ENCODE measurements around the gene AEBP2.

Gene AEBP2

GRCh38 chr12:19539836-19540235 is 100.5 kb downstream of the AEBP2 start:
- no peak overlapping the region for H3K27ac ChIP-seq (ENCODE audit: low read depth, low read length)
- H4K20me1 ChIP-seq (ENCODE audit: low read depth, low read length) = no peaks in the 10 kb centered on the region
- H3F3A ChIP-seq (ENCODE audit: insufficient read depth) = no peaks in the 10 kb centered on the region
- no peaks in the 10 kb centered on the region for H3K27me3 ChIP-seq (ENCODE audit: low read length)
- TF ChIP-seq EZH2phosphoT487 (conservative IDR thresholded peaks at IDR 0.05; ENCODE audit: low read length) = no peak
- TF ChIP-seq, protein P1, sequence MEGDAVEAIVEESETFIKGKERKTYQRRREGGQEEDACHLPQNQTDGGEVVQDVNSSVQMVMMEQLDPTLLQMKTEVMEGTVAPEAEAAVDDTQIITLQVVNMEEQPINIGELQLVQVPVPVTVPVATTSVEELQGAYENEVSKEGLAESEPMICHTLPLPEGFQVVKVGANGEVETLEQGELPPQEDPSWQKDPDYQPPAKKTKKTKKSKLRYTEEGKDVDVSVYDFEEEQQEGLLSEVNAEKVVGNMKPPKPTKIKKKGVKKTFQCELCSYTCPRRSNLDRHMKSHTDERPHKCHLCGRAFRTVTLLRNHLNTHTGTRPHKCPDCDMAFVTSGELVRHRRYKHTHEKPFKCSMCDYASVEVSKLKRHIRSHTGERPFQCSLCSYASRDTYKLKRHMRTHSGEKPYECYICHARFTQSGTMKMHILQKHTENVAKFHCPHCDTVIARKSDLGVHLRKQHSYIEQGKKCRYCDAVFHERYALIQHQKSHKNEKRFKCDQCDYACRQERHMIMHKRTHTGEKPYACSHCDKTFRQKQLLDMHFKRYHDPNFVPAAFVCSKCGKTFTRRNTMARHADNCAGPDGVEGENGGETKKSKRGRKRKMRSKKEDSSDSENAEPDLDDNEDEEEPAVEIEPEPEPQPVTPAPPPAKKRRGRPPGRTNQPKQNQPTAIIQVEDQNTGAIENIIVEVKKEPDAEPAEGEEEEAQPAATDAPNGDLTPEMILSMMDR (IDR thresholded peaks at IDR 0.05; ENCODE audit: insufficient read depth, low read length, poor library complexity, severe bottlenecking) = no peak
- peaks cover 12% of the 10 kb centered on the region; the same call in 1 of the 2 replicates for H3K9me3 ChIP-seq (ENCODE audit: insufficient read depth, low read length)
- no peaks in the 10 kb centered on the region for H3K9me2 ChIP-seq (replicated peaks; ENCODE audit: insufficient read depth, low read length)
- H3K4me2 ChIP-seq (ENCODE audit: low read depth, low read length, poor library complexity, severe bottlenecking) = no peak overlapping the region
- no peaks in the 10 kb centered on the region for H3K36me3 ChIP-seq (ENCODE audit: low read length)
- H3K9ac ChIP-seq (ENCODE audit: low read length) = no peak overlapping the region
- H3K79me2 ChIP-seq (ENCODE audit: insufficient read depth, low read length) = no peaks in the 10 kb centered on the region
- H2AFZ ChIP-seq (ENCODE audit: low read depth, low read length, severe bottlenecking) = no peak overlapping the region
- no peak overlapping the region for H3K4me3 ChIP-seq (ENCODE audit: insufficient read depth, low read length, poor library complexity, severe bottlenecking)

- H3K9me2 ChIP-seq (replicated peaks; ENCODE audit: insufficient read depth, low read length) = no peaks in the 10 kb centered on the region
- no peaks in the 10 kb centered on the region for H3K27me3 ChIP-seq (ENCODE audit: low read length)
- H3K27ac ChIP-seq (ENCODE audit: low read depth, low read length) = no peak overlapping the region
- H3K36me3 ChIP-seq (ENCODE audit: low read length) = no peaks in the 10 kb centered on the region
- no peak overlapping the region for H2AFZ ChIP-seq (ENCODE audit: low read depth, low read length, severe bottlenecking)
- no peak overlapping the region for H3K4me3 ChIP-seq (ENCODE audit: insufficient read depth, low read length, poor library complexity, severe bottlenecking)
- TF ChIP-seq, protein P1 (IDR thresholded peaks at IDR 0.05; ENCODE audit: insufficient read depth, low read length, poor library complexity, severe bottlenecking) = no peak
- no peak for TF ChIP-seq EZH2phosphoT487 (conservative IDR thresholded peaks at IDR 0.05; ENCODE audit: low read length)
- no peaks in the 10 kb centered on the region for H3F3A ChIP-seq (ENCODE audit: insufficient read depth)
- no peaks in the 10 kb centered on the region for H4K20me1 ChIP-seq (ENCODE audit: low read depth, low read length)
- no peak overlapping the region for H3K9ac ChIP-seq (ENCODE audit: low read length)
- H3K9me3 ChIP-seq (ENCODE audit: insufficient read depth, low read length) = no peaks in the 10 kb centered on the region
- no peak overlapping the region for H3K4me2 ChIP-seq (ENCODE audit: low read depth, low read length, poor library complexity, severe bottlenecking)
- H3K79me2 ChIP-seq (ENCODE audit: insufficient read depth, low read length) = no peaks in the 10 kb centered on the region
Observed at GRCh38 chr12:19542606-19543005, 103.3 kb downstream of the AEBP2 start.

GRCh38 chr12:19544353-19544752 is 105.1 kb downstream of the AEBP2 start:
- Histone ChIP-seq H3K4me3 (ENCODE audit: insufficient read depth, low read length, poor library complexity, severe bottlenecking) (no peak overlapping the region), H3K9me3 (ENCODE audit: insufficient read depth, low read length) (no peaks in the 10 kb centered on the region), H4K20me1 (ENCODE audit: low read depth, low read length) (no peaks in the 10 kb centered on the region), H3K27me3 (ENCODE audit: low read length) (no peaks in the 10 kb centered on the region), H3K4me2 (ENCODE audit: low read depth, low read length, poor library complexity, severe bottlenecking) (no peak overlapping the region), H3K9ac (ENCODE audit: low read length) (no peak overlapping the region), H3F3A (ENCODE audit: insufficient read depth) (no peaks in the 10 kb centered on the region), H3K9me2 (replicated peaks; ENCODE audit: insufficient read depth, low read length) (no peaks in the 10 kb centered on the region), H3K27ac (ENCODE audit: low read depth, low read length) (no peak overlapping the region), H2AFZ (ENCODE audit: low read depth, low read length, severe bottlenecking) (no peak overlapping the region), H3K79me2 (ENCODE audit: insufficient read depth, low read length) (no peaks in the 10 kb centered on the region), H3K36me3 (ENCODE audit: low read length) (no peaks in the 10 kb centered on the region)
- TF ChIP-seq EZH2phosphoT487 (conservative IDR thresholded peaks at IDR 0.05; ENCODE audit: low read length) = no peak
- TF ChIP-seq, protein P1 (IDR thresholded peaks at IDR 0.05; ENCODE audit: insufficient read depth, low read length, poor library complexity, severe bottlenecking) = no peak
